ENCODE measurements around the gene DCTN4.

The DCTN4 gene

DNA sequence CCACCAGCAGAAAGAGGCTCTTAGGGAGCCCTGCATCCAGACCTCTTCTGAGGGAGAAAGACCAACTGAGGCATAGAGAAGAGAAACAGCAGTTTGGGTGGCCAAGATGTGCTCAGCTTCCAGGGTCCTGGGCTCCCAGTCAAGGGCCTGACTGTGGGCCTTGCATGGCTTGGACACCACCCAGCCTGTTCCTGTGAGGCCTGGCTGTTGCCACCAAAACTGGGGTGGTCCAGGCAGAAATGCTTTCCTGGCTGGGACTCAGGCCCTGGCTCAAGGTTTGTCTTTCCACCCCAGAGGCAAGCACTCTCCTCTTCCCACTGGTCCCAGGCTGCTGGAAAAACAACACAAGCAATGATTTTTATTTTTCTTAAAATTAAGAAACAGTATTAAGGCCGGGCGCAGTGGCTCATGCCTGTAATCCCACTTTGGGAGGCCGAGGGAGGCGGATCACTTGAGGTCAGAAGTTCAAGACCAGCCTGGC lies 84.4 kb downstream of the DCTN4 start:
- FAIRE-seq, result no peak
- no peak for DNase-seq (ENCODE audit: extremely low spot score, insufficient read length, low read depth)

DNA sequence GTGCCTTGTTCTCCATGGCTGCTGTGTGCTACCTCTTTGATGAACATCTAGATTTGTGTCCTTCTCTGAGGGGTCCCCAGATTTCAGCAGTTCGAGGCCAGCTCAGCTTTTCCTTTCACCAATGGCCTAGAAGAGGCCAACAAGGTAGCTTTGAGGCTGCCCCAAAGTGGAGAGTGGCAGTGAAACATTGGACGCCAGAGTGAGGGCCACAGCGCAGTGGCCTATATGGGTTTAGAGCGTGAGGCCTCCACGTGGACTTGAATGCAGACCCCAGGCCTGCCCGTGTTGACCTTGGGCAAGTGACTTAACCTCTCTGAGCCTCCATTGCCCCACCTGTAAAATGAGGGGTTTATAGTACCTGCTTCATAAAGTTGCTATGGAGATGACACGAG lies 85.9 kb downstream of the DCTN4 start:
- DNase-seq (ENCODE audit: extremely low spot score, insufficient read length, low read depth), result no peak
- FAIRE-seq, result no peak

DNA sequence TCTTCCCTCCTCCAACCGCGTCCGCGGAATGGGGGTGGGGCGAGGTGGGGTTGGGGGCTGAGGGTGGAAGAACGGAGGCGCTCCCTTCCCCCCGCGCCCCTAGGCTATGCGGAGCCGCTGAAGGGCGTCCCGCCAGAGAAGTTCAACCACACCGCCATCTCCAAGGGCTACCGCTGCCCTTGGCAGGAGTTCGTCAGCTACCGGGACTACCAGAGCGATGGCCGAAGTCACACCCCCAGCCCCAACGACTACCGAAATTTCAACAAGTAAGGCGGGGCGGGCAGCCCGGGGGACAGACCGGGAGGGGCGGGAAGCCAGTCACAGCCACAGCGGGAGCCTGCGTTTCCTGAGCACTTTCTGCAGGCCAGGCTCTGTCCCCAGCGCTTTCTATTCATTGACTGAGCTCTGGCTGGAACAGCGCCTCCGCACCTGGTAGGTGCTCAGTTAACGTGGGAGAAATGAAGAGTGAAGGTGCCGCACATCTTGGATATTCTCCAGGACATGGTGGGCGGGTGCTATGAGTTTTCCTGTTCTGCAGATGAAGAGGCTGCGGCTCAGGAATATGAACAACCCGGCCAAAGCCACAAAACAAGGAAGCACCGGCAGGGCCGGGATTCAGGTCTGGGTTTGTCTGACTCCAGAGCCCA lies 86.5 kb downstream of the DCTN4 start:
- FAIRE-seq, result no peak

DNA sequence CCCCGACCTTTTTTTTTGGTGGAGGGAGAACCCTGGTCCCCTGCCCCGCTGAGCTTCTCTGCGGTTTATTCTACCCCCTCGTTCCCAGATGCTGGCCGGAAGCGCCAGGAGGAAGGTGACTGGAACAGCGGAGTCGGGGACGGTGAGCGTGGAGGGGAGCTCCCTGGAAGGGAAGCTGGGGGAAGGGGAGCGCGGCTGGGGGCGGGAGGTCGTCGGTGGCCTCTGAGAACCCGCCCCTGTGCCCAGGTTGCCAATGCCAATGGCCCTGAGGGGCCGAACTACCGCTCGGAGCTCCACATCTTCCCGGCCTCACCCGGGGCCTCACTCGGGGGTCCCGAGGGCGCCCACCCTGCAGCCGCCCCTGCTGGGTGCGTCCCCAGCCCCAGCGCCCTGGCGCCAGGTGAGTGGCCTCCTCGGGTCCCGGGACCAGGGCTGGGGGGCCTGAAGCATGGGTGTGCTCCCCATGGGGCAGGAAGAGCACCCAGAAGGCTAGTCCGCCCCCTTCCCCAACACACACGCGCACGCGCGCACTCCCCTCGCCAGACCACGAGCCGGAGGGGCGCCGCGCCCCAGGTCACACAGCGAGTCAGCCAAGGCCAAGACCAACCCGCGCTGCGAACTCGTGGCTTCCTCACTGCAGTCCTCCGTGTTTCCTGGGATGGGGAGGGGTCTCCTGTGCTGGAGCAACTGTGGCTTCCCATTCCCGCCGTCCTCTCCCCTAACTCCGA lies 87.1 kb downstream of the DCTN4 start:
- FAIRE-seq (no peak), DNase-seq (ENCODE audit: extremely low spot score, insufficient read length, low read depth) (no peak)

More for the DNA sequence above, 86.5 kb downstream of the DCTN4 start:
- no peak for DNase-seq (ENCODE audit: extremely low spot score, insufficient read length, low read depth)

DNA sequence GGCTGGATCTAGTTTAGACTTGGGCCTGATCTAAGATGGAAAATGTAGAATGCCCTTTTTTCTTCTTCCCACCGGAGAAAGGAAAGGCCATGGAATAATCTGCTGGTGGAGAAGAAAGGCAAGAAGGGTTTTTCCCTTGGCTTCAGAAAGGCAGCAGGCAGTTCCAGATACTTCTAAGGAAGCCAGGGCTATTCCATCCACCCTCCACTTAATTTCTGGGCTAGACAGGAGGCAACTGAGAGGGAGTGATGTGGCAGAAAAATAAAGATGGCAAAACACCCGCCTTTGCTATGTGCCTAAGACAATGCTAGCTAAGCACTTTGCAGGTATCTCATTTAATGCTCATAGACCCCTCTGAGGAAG lies 87.9 kb downstream of the DCTN4 start:
- FAIRE-seq (no peak), DNase-seq (ENCODE audit: extremely low spot score, insufficient read length, low read depth) (no peak)

DNA sequence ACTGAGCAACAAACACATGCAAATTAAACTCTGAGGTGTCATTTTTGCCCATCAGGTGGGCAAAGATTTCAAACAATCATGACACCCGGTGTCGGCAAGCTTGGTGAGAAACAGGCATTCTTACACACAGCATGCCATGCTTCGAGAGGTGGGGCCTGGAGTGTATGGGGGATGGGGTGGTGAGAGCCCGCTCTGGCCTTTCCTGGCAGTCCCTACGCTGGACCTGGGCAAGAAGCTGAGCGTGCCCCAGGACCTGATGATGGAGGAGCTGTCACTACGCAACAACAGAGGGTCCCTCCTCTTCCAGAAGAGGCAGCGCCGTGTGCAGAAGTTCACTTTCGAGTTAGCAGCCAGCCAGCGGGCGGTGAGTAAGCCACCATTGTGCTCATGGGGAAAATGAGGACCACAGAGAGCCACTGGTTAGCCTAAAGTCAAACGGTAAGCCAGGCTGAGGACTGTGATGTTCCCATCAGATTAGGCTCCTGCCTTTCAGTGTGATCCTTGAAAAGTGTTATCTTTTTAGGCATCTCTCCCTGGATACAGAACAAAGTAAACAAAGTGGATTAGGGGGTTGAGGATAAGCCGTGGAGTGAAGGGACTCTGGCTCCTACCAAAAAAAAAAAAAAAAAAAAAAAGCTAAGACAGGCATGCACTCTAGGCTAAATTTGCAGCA lies 88.4 kb downstream of the DCTN4 start:
- no peak for FAIRE-seq

DNA sequence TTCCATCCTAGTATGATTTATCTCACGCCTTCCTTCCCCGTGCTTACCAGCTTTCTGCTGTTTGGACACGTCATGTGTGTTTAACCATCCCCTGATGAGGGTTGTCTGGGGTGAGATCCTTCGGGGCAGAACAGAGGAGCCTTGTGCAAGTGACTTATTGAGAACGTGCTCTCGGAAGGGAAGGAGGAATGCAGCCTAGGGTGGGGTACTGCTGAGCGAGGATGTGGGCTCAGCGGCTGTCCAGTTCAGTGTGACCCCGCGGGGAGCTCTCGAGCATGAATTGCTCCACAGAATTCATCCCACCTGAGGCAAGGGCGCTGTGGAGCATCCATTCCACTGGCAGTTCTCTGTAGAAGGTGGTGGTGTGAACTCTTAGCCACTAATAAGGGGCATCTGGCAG lies 93.8 kb downstream of the DCTN4 start:
- no peak for FAIRE-seq
- DNase-seq (ENCODE audit: extremely low spot score, insufficient read length, low read depth), result no peak

More for the DNA sequence above, 88.4 kb downstream of the DCTN4 start:
- DNase-seq (ENCODE audit: extremely low spot score, insufficient read length, low read depth), result no peak

DNA sequence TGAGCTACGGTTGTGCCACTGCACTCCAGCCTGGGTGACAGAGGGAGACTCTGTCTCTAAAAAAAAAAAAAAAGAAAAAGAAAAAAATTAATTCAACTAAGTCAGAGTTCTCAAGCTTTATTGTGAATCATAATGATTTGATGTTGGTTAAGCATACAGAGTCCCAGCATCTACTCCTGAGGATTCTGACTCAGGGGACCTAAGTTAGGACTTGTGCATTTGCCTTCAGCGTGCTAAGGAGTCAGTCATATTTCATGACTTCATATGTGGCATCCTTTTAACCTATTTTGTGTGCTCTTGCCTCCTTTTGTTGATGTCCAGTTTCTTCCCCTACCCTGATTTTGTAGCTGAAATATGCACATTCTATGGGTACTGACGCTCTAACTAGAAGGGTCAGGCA lies 94.9 kb downstream of the DCTN4 start:
- DNase-seq (ENCODE audit: extremely low spot score, insufficient read length, low read depth) (no peak), FAIRE-seq (no peak)

DNA sequence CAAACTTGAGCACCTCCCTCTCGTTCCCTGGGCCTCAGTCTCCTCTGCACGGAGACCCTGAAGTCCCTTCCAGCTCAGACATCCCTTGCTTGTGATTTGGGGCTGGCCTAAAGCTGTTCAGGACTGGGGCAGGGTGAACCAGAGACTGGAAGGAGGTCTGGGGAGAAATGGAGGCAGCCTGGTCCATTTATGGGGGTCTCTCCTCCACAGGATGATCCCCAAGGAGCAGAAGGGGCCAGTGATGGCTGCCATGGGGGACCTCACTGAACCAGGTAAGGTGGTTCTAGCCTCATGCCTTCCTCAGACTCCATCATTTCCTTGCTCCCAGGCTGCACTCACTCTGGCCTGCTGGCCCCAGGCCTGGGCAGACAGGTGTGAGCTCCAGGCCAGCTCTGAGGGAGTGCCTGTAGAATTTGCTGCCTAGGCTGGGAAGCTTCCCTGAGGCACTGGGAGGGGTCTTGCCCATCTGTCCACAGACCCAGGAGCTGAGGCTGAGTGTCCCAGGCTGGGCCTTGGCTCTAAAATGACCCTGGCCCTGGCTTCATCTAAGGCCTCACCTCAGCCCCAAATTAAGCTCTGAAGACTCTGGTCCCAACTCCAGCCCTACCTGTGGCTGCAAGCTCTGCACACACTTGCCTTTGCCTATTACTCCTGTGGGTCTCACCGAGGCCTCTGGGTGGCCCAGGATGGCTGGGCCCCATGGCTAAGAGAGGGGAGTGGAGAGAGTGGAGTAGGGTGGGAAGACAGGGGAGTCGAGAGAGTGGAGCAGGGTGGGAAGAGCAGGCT lies 95.9 kb downstream of the DCTN4 start:
- FAIRE-seq, result no peak
- DNase-seq (ENCODE audit: extremely low spot score, insufficient read length, low read depth), result no peak

DNA sequence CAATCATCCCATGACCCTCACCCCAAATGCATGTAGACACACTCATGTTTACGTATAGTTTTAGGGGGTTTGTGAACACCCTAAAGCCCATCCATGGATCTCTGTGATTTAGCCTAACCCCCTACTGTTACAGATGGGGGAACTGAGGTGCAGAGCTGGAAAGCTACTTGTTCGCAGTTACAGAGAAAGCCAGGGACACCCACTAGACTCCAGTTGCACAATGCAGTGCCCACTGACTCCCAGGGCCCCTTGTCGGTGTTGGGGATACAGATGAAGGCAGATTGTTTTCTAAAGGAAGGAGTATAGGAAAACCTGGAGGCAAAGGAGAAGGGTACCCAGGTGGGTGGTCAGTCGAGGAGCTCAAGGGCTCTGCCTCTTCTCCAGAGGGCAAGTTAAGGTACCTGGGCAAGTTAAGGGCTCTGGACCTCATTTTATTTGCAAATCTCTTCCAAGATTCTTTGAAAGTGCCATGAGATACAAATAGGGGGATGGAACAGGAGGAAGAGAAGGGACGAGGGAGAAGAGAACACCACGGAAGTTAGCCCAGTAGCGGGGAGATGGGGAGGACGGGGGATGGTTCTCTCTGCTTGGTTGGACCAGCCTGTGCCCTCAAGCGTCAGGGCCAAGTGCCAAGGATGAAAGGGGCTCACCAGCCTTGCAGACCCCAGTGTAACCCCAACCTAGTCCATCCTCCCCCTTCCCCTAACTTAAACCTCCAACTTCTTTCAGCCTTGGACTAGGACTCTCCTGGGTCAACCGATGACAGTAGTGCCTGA lies 96.8 kb downstream of the DCTN4 start:
- DNase-seq (ENCODE audit: extremely low spot score, insufficient read length, low read depth), result no peak
- no peak for FAIRE-seq

DNA sequence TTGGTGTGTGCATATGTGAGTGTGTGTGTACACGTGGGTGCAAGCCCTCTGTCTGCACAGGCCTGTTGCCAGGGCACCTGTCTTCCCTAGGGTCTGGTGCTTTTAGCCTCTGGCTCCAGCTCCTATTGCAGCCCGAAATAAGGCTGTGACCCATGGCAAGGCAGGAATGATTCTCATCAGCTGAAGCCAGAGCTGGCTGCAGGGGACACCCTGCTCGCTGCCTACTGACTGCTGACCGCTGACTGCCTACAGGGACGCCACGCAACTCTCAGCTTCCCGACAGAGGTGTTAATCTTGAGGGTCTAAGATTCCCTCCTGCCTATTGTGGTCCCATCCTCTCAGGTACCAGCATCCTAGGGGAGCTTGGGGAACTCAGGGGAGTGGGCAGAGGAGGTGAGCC lies 97.7 kb downstream of the DCTN4 start, which contains the start of gene MYOZ3:
Gene MYOZ3 (plus strand): TSS at position 166 of the 400 bp plus-strand sequence. CDS start 1,691 bp downstream, outside the sequence.
- no peak for FAIRE-seq

DNA sequence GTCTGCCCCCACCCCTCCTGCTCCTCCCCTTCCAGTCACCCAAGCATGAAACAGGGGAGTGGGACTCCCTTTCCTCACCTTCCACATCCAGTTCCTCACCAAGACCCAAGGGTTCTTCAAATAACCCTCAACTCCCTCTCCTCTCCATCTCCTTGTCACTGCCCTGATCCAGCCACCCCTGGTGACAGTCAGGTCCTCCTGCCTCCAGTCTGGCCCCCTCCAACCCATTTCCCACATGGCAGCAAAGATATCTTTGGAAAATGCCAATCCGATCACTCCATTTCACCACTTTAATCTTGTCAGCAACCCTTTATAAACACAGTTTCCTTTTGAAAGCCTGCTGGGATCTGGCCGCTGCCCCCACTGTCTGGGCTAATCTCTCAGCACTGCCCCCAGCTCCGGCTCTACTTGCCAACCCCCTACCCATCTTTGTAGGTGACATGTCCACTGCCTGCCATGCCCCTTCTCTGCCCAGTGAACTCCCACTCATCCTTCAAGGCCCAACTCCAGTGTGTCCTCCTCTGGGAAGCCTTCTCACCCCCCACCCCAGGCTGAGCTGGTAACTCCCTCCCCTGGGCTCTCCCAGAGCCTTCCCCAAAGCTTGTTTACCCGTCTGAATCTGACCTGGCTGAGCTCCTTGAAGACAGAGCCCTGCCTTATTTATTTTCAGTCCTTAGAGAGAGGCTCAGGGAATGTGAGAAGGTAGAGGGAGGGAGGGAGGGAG lies 98.5 kb downstream of the DCTN4 start:
- DNase-seq (ENCODE audit: extremely low spot score, insufficient read length, low read depth) (no peak), FAIRE-seq (no peak)

More for the DNA sequence above, 97.7 kb downstream of the DCTN4 start, which contains the start of gene MYOZ3:
- no peak for DNase-seq (ENCODE audit: extremely low spot score, insufficient read length, low read depth)

DNA sequence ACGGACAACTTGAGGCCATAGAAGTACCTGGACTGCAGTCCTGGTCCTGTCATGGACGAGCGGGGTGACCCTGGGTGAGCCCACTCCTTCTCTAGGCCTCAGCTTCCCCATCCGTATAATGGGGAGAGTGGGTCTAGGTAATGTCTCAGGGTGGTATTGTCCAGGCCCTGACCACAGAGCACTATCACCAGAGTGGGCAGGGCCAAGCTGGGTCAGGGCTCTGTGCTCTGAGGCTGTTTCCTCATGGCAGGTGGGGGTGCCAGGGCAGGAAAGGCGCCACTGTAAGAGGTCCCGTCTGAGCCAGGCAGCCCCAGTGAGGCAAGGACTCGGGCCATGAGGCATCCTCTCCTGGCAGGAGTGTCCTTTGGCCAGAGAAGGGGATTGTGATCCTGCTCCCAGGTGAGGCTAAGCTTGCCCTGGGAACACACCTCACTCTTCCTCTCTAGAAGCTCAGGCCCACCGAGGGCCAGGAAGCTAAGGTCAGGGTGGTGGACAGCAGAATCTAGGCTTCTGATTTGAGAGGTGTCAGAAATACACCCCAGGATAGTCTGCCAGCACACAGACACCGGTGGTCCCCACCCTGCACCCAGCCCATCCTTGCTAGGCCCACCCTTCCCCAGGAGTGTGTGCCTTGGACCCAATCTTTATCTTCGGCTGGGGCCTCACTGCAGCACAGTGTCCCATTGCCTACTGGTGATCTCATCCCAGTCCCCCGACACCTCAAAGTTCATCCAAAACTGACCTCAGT lies 99.3 kb downstream of the DCTN4 start:
- DNase-seq (ENCODE audit: extremely low spot score, insufficient read length, low read depth) (no peak), FAIRE-seq (no peak)

DNA sequence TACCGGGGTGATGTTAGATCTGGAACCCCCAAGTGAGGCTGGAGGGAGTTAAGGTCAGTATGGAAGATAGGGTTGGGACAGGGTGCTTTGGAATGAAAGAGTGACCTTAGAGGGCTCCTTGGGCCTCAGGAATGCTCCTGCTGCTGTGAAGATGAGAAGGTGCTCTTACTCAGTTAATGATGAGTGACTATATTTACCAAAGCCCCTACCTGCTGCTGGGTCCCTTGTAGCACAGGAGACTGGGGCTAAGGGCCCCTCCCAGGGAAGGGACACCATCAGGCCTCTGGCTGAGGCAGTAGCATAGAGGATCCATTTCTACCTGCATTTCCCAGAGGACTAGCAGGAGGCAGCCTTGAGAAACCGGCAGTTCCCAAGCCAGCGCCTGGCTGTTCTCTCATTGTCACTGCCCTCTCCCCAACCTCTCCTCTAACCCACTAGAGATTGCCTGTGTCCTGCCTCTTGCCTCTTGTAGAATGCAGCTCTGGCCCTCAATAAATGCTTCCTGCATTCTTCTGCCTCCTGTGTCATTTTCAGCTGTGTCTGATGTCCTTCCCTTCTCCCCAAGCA lies 100.0 kb downstream of the DCTN4 start:
- no peak for FAIRE-seq
- no peak for DNase-seq (ENCODE audit: extremely low spot score, insufficient read length, low read depth)

All from GM18507 (cell line).